Activated CD8-positive, alpha-beta T cell treated with anti-CD3 and anti-CD28 coated beads for 36 hours (primary cell): ENCODE measurements around the gene PCSK5. TPM values are rescaled to one million over a fixed set of nuclear protein-coding genes. Genes with fewer than 3 reads are reported as not detected.
A peak's percentile ranks its signal among the peaks of the same experiment; 100 is the strongest.

Experiments used
- ATAC-seq: fragments of 200-7000 bp; cut with Tn5 transposase; one replicate; pipeline ENCODE4 v1.10.0; 2021; ENCODE audit warnings: mild to moderate bottlenecking, moderate library complexity
- CTCF ChIA-PET: fragments of 350-600 bp; sonication (Branson Sonifier 250); formaldehyde crosslinking; loops from one replicate; lab custom pipeline; 2021; ENCODE audit warnings: antibody characterized with exemption; lab: Charles Lee
- POLR2A ChIA-PET: fragments of 350-600 bp; sonication (Branson Sonifier 250); formaldehyde crosslinking; loops from one replicate; lab custom pipeline; 2021; ENCODE audit warnings: antibody characterized with exemption; lab: Charles Lee
- DNase-seq: peaks from one replicate; pipeline ENCODE4 v3.0.0-alpha.2; 2020
- H3K27ac Mint-ChIP-seq: one replicate; pipeline ENCODE4 v1.8.0; 2021; ENCODE audit warnings: mild to moderate bottlenecking, mixed read lengths
- H3K27me3 Mint-ChIP-seq: one replicate; pipeline ENCODE4 v1.8.0; 2021; ENCODE audit warnings: mixed read lengths
- H3K36me3 Mint-ChIP-seq: one replicate; pipeline ENCODE4 v1.8.0; 2021; ENCODE audit warnings: low read depth, mixed read lengths
- H3K4me1 Mint-ChIP-seq: one replicate; pipeline ENCODE4 v1.8.0; 2021; ENCODE audit warnings: low read depth, mixed read lengths
- H3K4me3 Mint-ChIP-seq: one replicate; pipeline ENCODE4 v1.8.0; 2021; ENCODE audit warnings: mild to moderate bottlenecking, moderate library complexity, mixed read lengths
- H3K9me3 Mint-ChIP-seq: one replicate; pipeline ENCODE4 v1.8.0; 2021; ENCODE audit warnings: mixed read lengths
- CTCF ChIP-seq: fragments of 200-600 bp; IDR thresholded peaks from one replicate; pipeline ENCODE4 v1.8.0; 2022; ENCODE audit warnings: antibody characterized with exemption, mild to moderate bottlenecking
- intact Hi-C: fragments of 100-400 bp; cut with micrococcal nuclease; formaldehyde crosslinking; loops from one replicate; pipeline ENCODE4 v1.10.0; 2022
- total RNA-seq, 2 experiments: library from RNA; stranded (reverse); gene quantifications; one replicate each; pipeline ENCODE4 v1.2.3, GENCODE V29; 2021

Gene PCSK5
- total RNA-seq, 2 experiments from 2014 or later: 4.7 to 5.2 TPM

GRCh38 chr9:76378367-76379073 is 488.0 kb downstream of the PCSK5 start:
- POLR2A ChIA-PET: no interaction called here
- H3K4me1 Mint-ChIP-seq: no peaks in the 10 kb centered on the region
- ATAC-seq (no peak), DNase-seq (no peak)
- H3K9me3 Mint-ChIP-seq: no peaks in the 10 kb centered on the region
- no peak for TF ChIP-seq CTCF
- peaks cover 3% of the 10 kb centered on the region for H3K36me3 Mint-ChIP-seq
- H3K27ac Mint-ChIP-seq: no peak overlapping the region
- CTCF ChIA-PET: interaction anchor here (1.0 kb wide), 1 partner anchor 8 kb away, joined by 3 read pairs; no protein-coding TSS in a partner anchor
- intact Hi-C loops: no loop called here
- no peak overlapping the region for H3K4me3 Mint-ChIP-seq
- no peaks in the 10 kb centered on the region for H3K27me3 Mint-ChIP-seq

- POLR2A ChIA-PET: no interaction called here
- TF ChIP-seq CTCF: no peak
- CTCF ChIA-PET: interaction anchor here (1.0 kb wide), 1 partner anchor 9 kb away, joined by 3 read pairs; no protein-coding TSS in a partner anchor
- ATAC-seq: no peak
- Mint-ChIP-seq H3K9me3 (no peaks in the 10 kb centered on the region), H3K4me1 (no peaks in the 10 kb centered on the region), H3K27me3 (no peaks in the 10 kb centered on the region), H3K36me3 (peaks cover 8% of the 10 kb centered on the region), H3K27ac (no peak overlapping the region), H3K4me3 (no peak overlapping the region)
- DNase-seq: no peak
- intact Hi-C loops: no loop called here
Observed at GRCh38 chr9:76379494-76379893, 489.0 kb downstream of the PCSK5 start.

- TF ChIP-seq CTCF: no peak
- no peak for DNase-seq
- Mint-ChIP-seq H3K27ac (no peak overlapping the region), H3K4me3 (no peak overlapping the region), H3K4me1 (peaks cover 26% of the 10 kb centered on the region), H3K9me3 (peaks cover 7% of the 10 kb centered on the region), H3K27me3 (no peaks in the 10 kb centered on the region), H3K36me3 (peaks cover 40% of the 10 kb centered on the region)
- ChIA-PET CTCF (no interaction called here), POLR2A (no interaction called here)
- intact Hi-C loops: no loop called here
- no peak for ATAC-seq
Observed at GRCh38 chr9:76390656-76391055, 500.2 kb downstream of the PCSK5 start.

GRCh38 chr9:76394195-76394959 is 503.9 kb downstream of the PCSK5 start, which contains the start of gene RFK:
RFK (minus strand) TSS chr9:76394426; CDS start chr9:76394171, 255 bp downstream.
- peak; percentile 89 for ATAC-seq
- H3K4me3 Mint-ChIP-seq: peak within 1 kb of the TSS; percentile 85
- POLR2A ChIA-PET: interaction anchor here (0.6 to 1.3 kb wide), 8 partner anchors 10 to 317 kb away, joined by 3 to 7 read pairs (median 3); partner anchors contain the start of gene GCNT1
- peaks cover 7% of the 10 kb centered on the region for H3K9me3 Mint-ChIP-seq
- H3K27me3 Mint-ChIP-seq: no peaks in the 10 kb centered on the region
- CTCF ChIA-PET: interaction anchor here (0.7 to 4.2 kb wide), 18 partner anchors 8 to 309 kb away, joined by 3 to 22 read pairs (median 4); partner anchors contain the start of gene GCNT1
- peaks cover 23% of the 10 kb centered on the region for H3K36me3 Mint-ChIP-seq
- intact Hi-C loops: no loop called here
- DNase-seq: peak; percentile 92
- peak; percentile 29 for TF ChIP-seq CTCF
- H3K27ac Mint-ChIP-seq: peak within 1 kb of the TSS; percentile 94
- peaks cover 27% of the 10 kb centered on the region for H3K4me1 Mint-ChIP-seq
